Tibial nerve (tissue), 4 donors: ENCODE results near the gene NIPAL3. TPM values are rescaled to one million over a fixed set of nuclear protein-coding genes. Genes with fewer than 3 reads are reported as not detected.

Experiments used
- DNase-seq, 2 donors: peaks; one replicate each; pipeline ENCODE4 v3.0.0-alpha.2; 2019; ENCODE audit warnings: low spot score in 2 of 2
- H3K27ac ChIP-seq, 4 donors: fragments of 200-600 bp; sonication (generic) in 3 of 4; one replicate each; pipeline ENCODE4 v1.5.1; 2017 to 2019; ENCODE audit warnings: mild to moderate bottlenecking in 1 of 4
- H3K27me3 ChIP-seq, 2 donors: fragments of 200-600 bp; sonication (generic) in 1 of 2; one replicate each; pipeline versions ENCODE4 v1.5.1 to v1.6.0; 2017 to 2019
- H3K36me3 ChIP-seq, 3 donors: fragments of 200-600 bp; sonication (generic); one replicate each; pipeline ENCODE4 v1.5.1; 2018 to 2019
- H3K4me1 ChIP-seq, 4 donors: fragments of 200-600 bp; sonication (generic) in 3 of 4; one replicate each; pipeline ENCODE4 v1.5.1; 2017 to 2019
- H3K4me3 ChIP-seq, 4 donors: fragments of 200-600 bp; sonication (generic) in 3 of 4; one replicate each; pipeline ENCODE4 v1.5.1; 2017 to 2019; ENCODE audit warnings: mild to moderate bottlenecking in 1 of 4, moderate library complexity in 1 of 4
- H3K9me3 ChIP-seq, 4 donors: fragments of 200-600 bp; sonication (generic) in 3 of 4; one replicate each; pipeline ENCODE4 v1.5.1; 2017 to 2019
- CTCF ChIP-seq, 5 experiments: fragments of 200-600 bp in 3 of 5; fragments of 450-650 bp in 2 of 5; sonication (generic) in 3 of 5; IDR thresholded peaks; one replicate each; pipeline ENCODE4 v1.5.1; 2016 to 2019; ENCODE audit warnings: antibody characterized with exemption in 5 of 5, mild to moderate bottlenecking in 3 of 5, moderate library complexity in 2 of 5
- EP300 ChIP-seq, 2 donors: sonication (generic); formaldehyde crosslinking; IDR thresholded peaks; one replicate each; pipeline ENCODE4 v1.6.1; 2017; ENCODE audit warnings: antibody characterized with exemption in 2 of 2, mild to moderate bottlenecking in 1 of 2
- POLR2A ChIP-seq, 2 donors: fragments of 450-650 bp; IDR thresholded peaks; one replicate each; pipeline ENCODE4 v1.6.1; 2017; ENCODE audit warnings: antibody characterized with exemption in 2 of 2, mild to moderate bottlenecking in 2 of 2, moderate library complexity in 2 of 2
- WGBS, 2 donors: methylation state at CpG; one replicate each; pipeline ENCODE4 v1.1.5; 2018; 5-methylcytosine and 5-hydroxymethylcytosine counted together
- total RNA-seq, 4 donors: library from RNA; depleted of rRNA; stranded (reverse); fragments of >200 nt; gene quantifications; one replicate each; pipeline ENCODE4 v1.1.0, GENCODE V29; 2016

Gene NIPAL3
- total RNA-seq, 4 donors from 2014 or later: 16.5 to 41.1 (median 30.1) TPM

GRCh38 chr1:24415910-24416665 is 486 bp downstream of the NIPAL3 start:
- Histone ChIP-seq H3K36me3 (no peaks in the 10 kb centered on the region), H3K27ac (peak overlapping the region in 2 of 4 donors; percentile 46 to 49), H3K27me3 (no peaks in the 10 kb centered on the region), H3K4me1 (peaks cover 0 to 47% (median 19%) of the 10 kb centered on the region in 4 donors), H3K9me3 (no peaks in the 10 kb centered on the region), H3K4me3 (peak overlapping the region; percentile 46 to 71 (median 64))
- WGBS, 2 donors: 4 to 7% methylated on average over 35 of the region's 35 CpGs
- no peak for TF ChIP-seq CTCF (IDR thresholded peaks at IDR 0.05)
- no peak for TF ChIP-seq POLR2A (IDR thresholded peaks at IDR 0.05)
- TF ChIP-seq EP300 (IDR thresholded peaks at IDR 0.05): no peak
- no peak for DNase-seq

GRCh38 chr1:24416666-24417391 is 1.2 kb downstream of the NIPAL3 start:
- peak overlapping the region in 3 of 4 donors; percentile 61 to 71 (median 68) for H3K4me3 ChIP-seq
- WGBS, 2 donors: 57 to 61% methylated on average over 10 of the region's 10 CpGs
- no peaks in the 10 kb centered on the region for H3K9me3 ChIP-seq
- no peaks in the 10 kb centered on the region for H3K27me3 ChIP-seq
- H3K36me3 ChIP-seq: peaks cover 0 to 4% (median 0%) of the 10 kb centered on the region in 3 donors
- H3K4me1 ChIP-seq: peaks cover 0 to 47% (median 19%) of the 10 kb centered on the region in 4 donors
- DNase-seq: no peak
- TF ChIP-seq EP300 (IDR thresholded peaks at IDR 0.05) (no peak), CTCF (IDR thresholded peaks at IDR 0.05) (no peak), POLR2A (IDR thresholded peaks at IDR 0.05) (no peak)
- peak overlapping the region in 2 of 4 donors; percentile 13 to 46 for H3K27ac ChIP-seq

- Histone ChIP-seq H3K4me1 (peaks cover 0 to 40% (median 18%) of the 10 kb centered on the region in 4 donors), H3K27ac (no peak overlapping the region), H3K27me3 (no peaks in the 10 kb centered on the region), H3K9me3 (no peaks in the 10 kb centered on the region), H3K4me3 (no peak overlapping the region), H3K36me3 (peaks cover 0 to 12% (median 0%) of the 10 kb centered on the region in 3 donors)
- DNase-seq: no peak
- WGBS, 2 donors: 77 to 100% methylated on average over 1 of the region's 1 CpG
- TF ChIP-seq EP300 (IDR thresholded peaks at IDR 0.05) (no peak), CTCF (IDR thresholded peaks at IDR 0.05) (no peak), POLR2A (IDR thresholded peaks at IDR 0.05) (no peak)
These were observed 2.1 kb downstream of the NIPAL3 start for GRCh38 chr1:24417681-24418080.

- H3K36me3 ChIP-seq: peaks cover 0 to 20% (median 0%) of the 10 kb centered on the region in 3 donors
- H3K4me1 ChIP-seq: peaks cover 0 to 34% (median 16%) of the 10 kb centered on the region in 4 donors
- H3K27me3 ChIP-seq: no peaks in the 10 kb centered on the region
- no peaks in the 10 kb centered on the region for H3K9me3 ChIP-seq
- peak overlapping the region in 2 of 4 donors; percentile 56 to 69 for H3K27ac ChIP-seq
- WGBS, 2 donors: 48 to 58% methylated on average over 14 of the region's 14 CpGs
- no peak for DNase-seq
- TF ChIP-seq CTCF (IDR thresholded peaks at IDR 0.05) (no peak), EP300 (IDR thresholded peaks at IDR 0.05) (peak in 1 of 2 donors; percentile 12)
- H3K4me3 ChIP-seq: no peak overlapping the region
These were observed 3.5 kb downstream of the NIPAL3 start for GRCh38 chr1:24418898-24419628.
